K562 treated with DMSO at 1 percent for 24 hours (cell line): ENCODE measurements around the gene SCN7A. TPM values are rescaled to one million over a fixed set of nuclear protein-coding genes. Genes with fewer than 3 reads are reported as not detected.

Experiments
- total RNA-seq: library from RNA; unstranded; fragments of 300-600 nt; gene quantifications from 2 replicates; pipeline ENCODE4 v1.2.3, GENCODE V29; 2022; ENCODE audit warnings: low read depth; ENCODE audit not compliant: insufficient read depth

SCN7A gene
- 0.05 TPM in 1 of 2 replicates, not detected in the other for total RNA-seq

GRCh38 chr2:166494140-166494624, at the start of gene SCN7A:
SCN7A (minus strand) TSS chr2:166494249; CDS start chr2:166477696, 16,553 bp downstream.

GRCh38 chr2:166375736-166376487, 118.1 kb downstream of the SCN7A start, which contains the start of gene SCN9A:
SCN9A (minus strand) TSS chr2:166375944; CDS start chr2:166311756, 64,188 bp downstream.

Other genes with a start within 250 kb of the SCN7A start
- gene SCN9A, start 118.3 kb downstream of the SCN7A start, total RNA-seq, result 13.5 and 14.8 TPM in 2 replicates